Endodermal cell (in vitro differentiated cells): ENCODE results near the gene OPHN1. TPM values are rescaled to one million over a fixed set of nuclear protein-coding genes. Genes with fewer than 3 reads are reported as not detected.

ENCODE experiments used
- DNase-seq: peaks from one replicate; pipeline ENCODE4 v3.0.0-alpha.2; 2017
- H3K27ac ChIP-seq: 2 replicates; pipeline ENCODE4 v1.5.1; 2013; ENCODE audit warnings: mild to moderate bottlenecking, low read depth, low read length, moderate library complexity
- H3K27me3 ChIP-seq: 2 replicates; pipeline ENCODE4 v1.6.1; 2013; ENCODE audit warnings: mild to moderate bottlenecking, low read length, moderate library complexity; ENCODE audit not compliant: insufficient read depth, control insufficient read depth, poor library complexity, severe bottlenecking
- H3K36me3 ChIP-seq: 2 replicates; pipeline ENCODE4 v1.7.0; 2013; ENCODE audit warnings: mild to moderate bottlenecking, low read length, moderate library complexity; ENCODE audit not compliant: control insufficient read depth, insufficient read depth
- H3K4me1 ChIP-seq: one replicate; pipeline ENCODE4 v1.7.0; 2013; ENCODE audit warnings: low read length; ENCODE audit not compliant: control insufficient read depth, insufficient read depth
- H3K4me3 ChIP-seq: 2 replicates; pipeline ENCODE4 v1.5.1; 2013; ENCODE audit warnings: mild to moderate bottlenecking, low read length, moderate library complexity
- H3K9ac ChIP-seq: 2 replicates; pipeline ENCODE4 v1.6.1; 2013; ENCODE audit warnings: mild to moderate bottlenecking, low read length, moderate library complexity; ENCODE audit not compliant: poor library complexity, severe bottlenecking; ENCODE audit errors: extremely low read depth
- H3K9me3 ChIP-seq: 2 replicates; pipeline ENCODE4 v1.6.1; 2013; ENCODE audit warnings: mild to moderate bottlenecking, low read length, moderate library complexity; ENCODE audit not compliant: control insufficient read depth
- H3K27ac Mint-ChIP-seq: 2 replicates; pipeline ENCODE4 v1.8.0; 2020; ENCODE audit warnings: mixed read lengths
- H3K27me3 Mint-ChIP-seq: 2 replicates; pipeline ENCODE4 v1.8.0; 2021; ENCODE audit warnings: mild to moderate bottlenecking, mixed read lengths; ENCODE audit not compliant: insufficient read depth
- H3K36me3 Mint-ChIP-seq: 2 replicates; pipeline ENCODE4 v1.8.0; 2020; ENCODE audit warnings: low read depth, mixed read lengths
- H3K4me1 Mint-ChIP-seq: 2 replicates; pipeline ENCODE4 v1.8.0; 2020; ENCODE audit warnings: mixed read lengths
- H3K4me3 Mint-ChIP-seq: 2 replicates; pipeline ENCODE4 v1.8.0; 2020; ENCODE audit warnings: mild to moderate bottlenecking, moderate library complexity, mixed read lengths
- H3K9me3 Mint-ChIP-seq: 2 replicates; pipeline ENCODE4 v1.8.0; 2020; ENCODE audit warnings: mild to moderate bottlenecking, mixed read lengths
- CTCF ChIP-seq: fragments of 200-600 bp; sonication (generic); conservative IDR thresholded peaks from 2 replicates; pipeline ENCODE4 v1.5.0; 2021; ENCODE audit warnings: antibody characterized with exemption, mild to moderate bottlenecking
- WGBS, 2 experiments: methylation state at CpG; one replicate each; pipeline versions ENCODE4 v1.1.5 to v1.1.7; 2013; ENCODE audit warnings: missing lambda C conversion rate in 2 of 2, mixed read lengths in 1 of 2; ENCODE audit not compliant: insufficient coverage in 1 of 2, insufficient read length in 1 of 2; 5-methylcytosine and 5-hydroxymethylcytosine counted together
- total RNA-seq, 2 donors: library from RNA; stranded (reverse); fragmentation: NEBNext Ultra II Directional in 1 of 2; extraction: Animal tissue kit (Norgen Biotek cat#: 25700) in 1 of 2; gene quantifications; 2 replicates in 1 of 2; 3 replicates in 1 of 2; pipeline ENCODE4 v1.2.1, GENCODE V29; 2021

Gene OPHN1
- total RNA-seq, 2 donors from 2014 or later: 2.9 to 5.0 TPM

- Mint-ChIP-seq H3K36me3 (no peaks in the 10 kb centered on the region), H3K4me1 (no peaks in the 10 kb centered on the region), H3K4me3 (no peak overlapping the region), H3K27me3 (no peaks in the 10 kb centered on the region), H3K9me3 (peaks cover 31% of the 10 kb centered on the region), H3K27ac (no peak overlapping the region)
- DNase-seq: no peak
- no peak for TF ChIP-seq CTCF
- Histone ChIP-seq H3K27me3 (no peaks in the 10 kb centered on the region), H3K4me3 (no peak overlapping the region), H3K36me3 (no peaks in the 10 kb centered on the region), H3K4me1 (no peaks in the 10 kb centered on the region), H3K9me3 (no peaks in the 10 kb centered on the region), H3K9ac (no peak overlapping the region), H3K27ac (no peak overlapping the region)
- WGBS, 2 experiments: 92% methylated on average over 4 of the region's 4 CpGs; no CpG with 5 or more reads in 1 of the 2 experiments
Observed at GRCh38 chrX:68464796-68465195, 31.5 kb upstream of the OPHN1 start.

GRCh38 chrX:68463880-68464279 is 30.6 kb upstream of the OPHN1 start:
- 82% methylated on average over 1 of the region's 1 CpG; no CpG with 5 or more reads in 1 of the 2 experiments for WGBS, 2 experiments
- Mint-ChIP-seq H3K9me3 (peaks cover 29% of the 10 kb centered on the region), H3K36me3 (no peaks in the 10 kb centered on the region), H3K27ac (no peak overlapping the region), H3K27me3 (no peaks in the 10 kb centered on the region), H3K4me1 (no peaks in the 10 kb centered on the region), H3K4me3 (no peak overlapping the region)
- no peaks in the 10 kb centered on the region for H3K27me3 ChIP-seq
- H3K9me3 ChIP-seq: no peaks in the 10 kb centered on the region
- H3K27ac ChIP-seq: no peak overlapping the region
- no peak for TF ChIP-seq CTCF
- no peak overlapping the region for H3K4me3 ChIP-seq
- no peak overlapping the region for H3K9ac ChIP-seq
- no peaks in the 10 kb centered on the region for H3K4me1 ChIP-seq
- DNase-seq: no peak
- no peaks in the 10 kb centered on the region for H3K36me3 ChIP-seq

- DNase-seq: peak; percentile 59
- H3K4me3 Mint-ChIP-seq: no peak overlapping the region
- peaks cover 27% of the 10 kb centered on the region for H3K9me3 Mint-ChIP-seq
- peak overlapping the region; percentile 61 for H3K27ac Mint-ChIP-seq
- no peaks in the 10 kb centered on the region for H3K36me3 ChIP-seq
- no peak overlapping the region for H3K27ac ChIP-seq
- H3K4me1 Mint-ChIP-seq: no peaks in the 10 kb centered on the region
- no peaks in the 10 kb centered on the region for H3K27me3 ChIP-seq
- no peaks in the 10 kb centered on the region for H3K4me1 ChIP-seq
- H3K4me3 ChIP-seq: no peak overlapping the region
- peak; percentile 74 for TF ChIP-seq CTCF
- H3K36me3 Mint-ChIP-seq: no peaks in the 10 kb centered on the region
- 73% methylated on average over 5 of the region's 8 CpGs; no CpG with 5 or more reads in 1 of the 2 experiments for WGBS, 2 experiments
- H3K27me3 Mint-ChIP-seq: no peaks in the 10 kb centered on the region
- H3K9ac ChIP-seq: no peak overlapping the region
- no peaks in the 10 kb centered on the region for H3K9me3 ChIP-seq
Observed at GRCh38 chrX:68462653-68463052, 29.4 kb upstream of the OPHN1 start.
